Endometrial microvascular endothelial cells (primary cell): ENCODE results near the gene ITPKA. TPM values are rescaled to one million over a fixed set of nuclear protein-coding genes. Genes with fewer than 3 reads are reported as not detected.
"Not testable (repeated sequence)": the region's sequence is repeated elsewhere in the genome, so short reads cannot be mapped to it uniquely, and the experiment has no call there.

Experiments used
- in situ Hi-C: cut with HindIII; loops from 2 replicates; pipeline ENCODE4 v1.10.0; 2017; ENCODE audit warnings: low sequenced_read_pairs, low pct_unique_long_range_greater_than_20kb; ENCODE audit errors: inconsistent ontology term
- total RNA-seq: library from RNA; depleted of rRNA; stranded (reverse); fragments of >200 nt; gene quantifications from one replicate; pipeline ENCODE4 v1.2.3, GENCODE V29; 2015; ENCODE audit errors: inconsistent ontology term

Gene ITPKA
- 0.37 TPM for total RNA-seq

DNA sequence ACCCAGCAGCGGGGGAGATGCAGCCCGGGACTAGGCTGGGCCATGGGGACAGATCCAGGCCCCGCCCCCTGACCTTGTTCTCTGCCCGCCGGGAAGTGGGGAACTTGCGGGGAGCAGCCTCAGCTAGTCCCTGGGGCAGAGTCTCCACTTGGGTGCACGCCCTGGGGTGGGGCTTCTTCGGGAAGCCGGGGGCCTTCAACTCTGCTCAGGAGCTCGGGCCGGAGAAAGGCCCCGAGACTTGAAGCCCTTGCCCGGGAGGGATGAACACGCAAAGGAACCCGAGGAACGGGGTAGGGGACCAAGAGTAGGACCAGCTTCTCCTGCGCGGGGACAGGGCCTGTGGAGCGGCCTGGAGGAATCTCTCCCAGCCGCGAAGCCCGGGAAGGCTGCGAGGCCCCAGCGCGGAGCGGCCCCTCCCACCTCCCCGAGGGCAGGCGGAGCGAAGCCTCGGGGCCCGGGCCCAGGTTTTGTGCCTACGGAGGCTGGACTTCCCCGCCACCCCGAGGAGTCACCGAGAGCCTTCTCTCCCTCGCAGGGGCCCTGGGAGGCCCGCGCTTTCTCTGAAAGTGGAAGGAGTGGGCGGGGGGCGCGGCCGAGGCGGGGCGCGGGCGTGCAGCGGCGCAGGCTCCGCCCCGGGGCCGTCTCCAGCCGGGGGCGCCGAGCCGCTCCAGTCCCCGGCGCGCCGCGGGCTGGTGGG, at the start of gene ITPKA:
Gene ITPKA, plus strand, starts transcription at position 670 of the 697 bp plus-strand sequence. CDS start 54 bp downstream, outside the sequence.
- in situ Hi-C loops: no loop called here

DNA sequence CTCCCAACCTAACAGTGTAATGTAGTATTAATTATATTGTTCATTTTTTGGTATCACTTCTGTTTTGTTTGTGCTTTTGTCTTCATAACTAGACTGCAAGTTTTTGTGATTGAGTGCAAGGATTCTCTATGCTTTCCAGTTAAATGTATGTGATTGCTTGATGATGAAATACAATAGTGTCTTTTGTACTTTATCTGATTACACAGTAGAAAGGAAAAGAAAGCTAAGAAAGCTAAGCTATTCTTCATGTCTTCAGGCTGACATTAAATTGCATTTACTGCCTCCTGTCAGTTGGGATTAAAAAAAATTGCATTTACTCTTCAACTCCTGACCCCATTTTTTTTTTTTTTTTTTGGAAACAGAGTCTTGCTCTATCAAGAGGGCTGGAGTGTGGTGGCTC, 48.3 kb upstream of the ITPKA start:
- in situ Hi-C loops: no loop called here

DNA sequence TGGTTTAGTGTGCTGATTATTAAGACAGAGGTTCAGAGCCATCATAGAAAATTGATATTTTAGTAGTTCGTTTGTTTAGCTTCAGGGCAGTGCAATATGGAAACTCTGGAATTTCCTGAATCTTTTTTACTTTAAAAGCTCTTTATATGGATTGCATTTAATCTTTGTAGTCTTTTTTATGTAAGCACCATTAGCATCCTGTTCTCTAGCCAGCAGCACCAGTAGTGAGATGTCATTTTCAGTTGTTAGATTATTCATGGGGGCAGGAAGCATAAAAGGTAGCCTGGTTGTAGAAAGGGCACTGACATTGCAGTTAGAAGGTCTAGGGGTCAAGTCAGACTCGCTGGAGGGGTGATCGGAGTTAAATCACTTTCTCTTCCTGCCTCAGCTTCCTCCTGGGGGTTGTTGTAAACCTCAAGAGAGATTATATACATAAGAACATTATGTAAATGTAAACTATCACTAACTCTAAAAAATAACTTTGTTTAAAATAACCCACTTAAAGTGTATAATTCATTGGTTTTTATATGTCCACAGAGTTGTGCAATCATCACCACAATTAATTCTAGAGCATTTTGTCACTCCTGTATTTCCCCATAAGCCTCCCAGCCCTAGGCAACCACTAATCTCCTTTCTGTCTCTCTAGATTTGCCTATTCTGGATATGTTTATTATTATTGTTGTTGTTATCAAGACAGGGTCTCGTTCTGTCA, 31.4 kb upstream of the ITPKA start:
- in situ Hi-C loops: no loop called here

GRCh38 chr15:41464889-41465580, 28.6 kb upstream of the ITPKA start:
- in situ Hi-C loops: no loop called here

DNA sequence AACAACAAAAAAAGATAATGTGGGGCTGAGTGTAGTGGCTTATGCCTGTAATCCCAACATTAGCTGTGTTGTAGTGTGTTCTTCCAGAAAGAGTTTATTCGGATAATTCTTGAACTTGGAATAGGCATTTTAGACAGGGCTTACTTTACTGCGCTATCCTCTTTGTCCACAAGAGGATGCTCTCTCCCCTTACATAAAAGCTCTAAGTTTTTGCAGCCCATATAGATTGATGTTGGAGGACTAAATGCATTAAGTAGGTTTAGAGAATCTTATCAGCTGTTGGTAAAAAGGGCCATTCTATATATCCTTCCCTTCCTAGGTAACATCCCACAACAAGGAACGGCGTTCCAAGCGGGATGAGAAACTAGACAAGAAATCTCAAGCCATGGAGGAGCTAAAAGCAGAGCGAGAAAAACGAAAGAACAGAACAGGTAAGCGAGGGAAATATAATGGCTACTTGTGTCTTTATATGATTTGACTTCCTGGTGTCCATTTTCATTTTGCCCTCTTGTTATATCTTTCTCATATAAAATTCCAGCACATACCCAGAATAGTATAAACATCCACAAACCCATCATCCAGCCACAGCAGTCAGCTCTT, 27.8 kb upstream of the ITPKA start:
- in situ Hi-C loops: no loop called here

- in situ Hi-C loops: no loop called here
These were observed 27.0 kb upstream of the ITPKA start for GRCh38 chr15:41466711-41467110.

DNA sequence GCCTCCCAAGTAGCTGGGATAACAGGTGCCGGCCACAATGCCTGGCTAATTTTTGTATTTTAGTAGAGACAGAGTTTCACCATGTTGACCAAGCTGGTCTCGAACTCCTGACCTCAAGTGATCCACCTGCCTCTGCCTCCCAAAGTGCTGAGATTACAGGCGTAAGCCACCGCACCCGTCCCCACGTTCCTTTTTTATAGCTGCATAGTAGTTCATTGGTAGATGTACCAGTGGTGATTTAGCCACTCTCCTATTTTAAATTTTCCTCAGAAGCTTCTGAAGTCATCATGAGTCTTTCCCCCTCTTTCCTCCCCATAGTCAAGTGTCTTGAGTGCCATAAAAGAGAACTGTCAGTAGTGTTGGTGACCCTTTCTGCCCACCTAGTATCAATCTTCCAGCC, 24.0 kb upstream of the ITPKA start:
- in situ Hi-C loops: not testable (repeated sequence)

DNA sequence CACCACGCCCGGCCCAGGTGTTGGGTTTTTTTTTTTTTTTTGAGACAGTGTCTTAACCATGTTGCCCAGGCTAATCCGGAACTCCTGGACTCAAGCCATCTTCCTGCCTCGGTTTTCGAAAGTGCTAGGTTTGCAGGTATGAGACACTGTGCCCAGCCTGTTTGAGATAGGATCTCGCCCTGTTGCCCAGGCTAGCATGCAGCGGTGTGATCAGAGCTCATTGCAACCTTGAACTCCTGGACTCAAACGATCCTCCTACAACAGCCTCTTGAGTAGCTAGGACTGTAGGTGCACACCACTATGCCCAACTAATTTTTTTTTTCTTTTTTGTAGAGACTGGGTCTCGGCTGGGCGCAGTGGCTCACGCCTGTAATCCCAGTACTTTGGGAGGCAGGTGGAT, 20.3 kb upstream of the ITPKA start:
- in situ Hi-C loops: no loop called here

DNA sequence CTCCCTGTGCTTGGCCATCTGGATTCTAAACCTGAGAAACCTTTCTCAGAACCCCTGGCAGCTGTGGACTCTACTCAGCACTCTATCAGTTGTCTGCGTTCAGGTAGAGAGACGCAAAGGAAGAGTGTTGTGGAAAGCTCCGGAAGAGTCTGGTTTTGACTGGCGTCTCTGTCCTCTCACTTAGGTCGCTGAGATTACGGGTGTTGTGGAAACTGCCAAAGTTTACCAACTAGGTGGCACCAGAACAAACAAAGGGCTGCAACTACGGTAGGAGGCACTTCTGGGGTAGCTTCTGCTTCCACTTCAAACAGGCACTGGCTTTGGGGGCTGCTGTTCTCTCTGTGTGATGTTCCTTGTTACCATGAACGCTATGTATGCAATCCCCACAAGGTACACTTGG, 19.2 kb upstream of the ITPKA start:
- in situ Hi-C loops: no loop called here

GRCh38 chr15:41474941-41475340, 18.7 kb upstream of the ITPKA start:
- in situ Hi-C loops: no loop called here

- in situ Hi-C loops: no loop called here
These were observed 17.1 kb upstream of the ITPKA start for GRCh38 chr15:41476416-41477048.

DNA sequence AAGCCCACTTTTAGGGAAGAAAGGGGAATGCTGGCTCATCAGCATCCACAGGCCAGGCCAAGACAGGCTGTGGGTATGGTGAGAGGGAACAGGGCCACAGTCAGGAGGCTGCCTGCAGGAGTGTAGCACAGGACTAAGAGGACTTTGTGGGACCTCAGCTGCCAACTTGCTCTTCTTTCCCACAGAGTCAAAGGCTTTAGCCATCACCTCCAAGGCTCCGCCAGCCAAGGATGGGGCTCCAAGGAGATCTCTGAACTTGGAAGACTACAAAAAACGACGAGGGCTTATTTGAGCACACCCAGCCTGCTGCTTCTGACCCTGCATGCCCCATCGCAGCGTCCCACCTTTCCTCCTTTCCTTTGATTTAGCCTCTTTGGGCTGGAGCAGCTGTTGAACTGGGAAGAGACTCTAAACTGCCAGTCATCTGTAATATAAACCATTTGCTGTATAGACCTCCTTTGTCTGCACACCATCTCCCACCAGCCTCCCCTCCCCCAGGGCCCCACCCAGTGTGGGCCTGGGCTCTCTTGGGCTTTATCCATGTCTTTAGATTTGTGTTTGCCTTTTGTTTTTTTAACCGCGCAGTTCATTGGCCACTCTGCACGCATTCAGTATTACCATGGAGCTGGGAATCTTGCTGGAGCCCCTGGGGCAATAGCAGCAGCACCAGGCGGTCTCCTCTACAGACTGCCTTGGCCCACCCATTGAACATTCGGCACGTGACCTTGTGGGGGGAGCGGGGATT, 13.1 kb upstream of the ITPKA start:
- in situ Hi-C loops: no loop called here

DNA sequence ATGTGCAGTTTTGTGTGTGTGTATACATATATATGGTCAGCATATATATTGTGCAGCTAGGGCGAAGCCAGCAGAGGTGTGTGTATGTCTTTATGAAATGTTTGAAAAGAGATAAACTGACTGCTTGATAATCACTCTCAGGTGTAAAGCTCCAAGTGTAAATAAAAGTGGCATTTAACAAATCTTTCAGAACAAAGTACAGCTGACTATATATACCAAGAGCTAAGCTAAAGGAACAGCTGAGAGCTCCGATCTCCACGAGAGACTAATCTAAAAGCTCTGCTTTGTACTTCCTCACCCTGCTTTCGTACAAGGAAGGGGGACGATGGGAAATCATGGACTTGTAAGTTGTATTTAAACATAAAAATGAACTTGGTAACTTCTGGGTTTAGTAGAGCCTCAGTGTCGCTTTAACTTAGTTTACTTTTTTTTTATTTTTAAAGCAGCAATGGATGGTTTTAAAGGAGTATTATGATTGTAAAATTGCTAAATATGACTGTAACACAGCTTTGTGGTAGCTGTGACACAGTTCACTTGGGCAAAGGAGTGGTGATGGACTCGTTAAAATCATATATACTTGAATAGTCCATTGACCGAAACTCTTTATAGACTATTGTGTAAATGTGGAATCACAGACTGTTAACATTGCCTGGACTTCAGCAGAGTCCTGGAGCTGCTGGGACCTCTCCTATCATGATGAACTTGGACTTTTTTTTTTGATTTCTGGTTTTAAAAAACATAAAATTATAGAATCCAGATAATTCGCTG, 11.4 kb upstream of the ITPKA start:
- in situ Hi-C loops: no loop called here

- in situ Hi-C loops: no loop called here
These were observed 10.6 kb upstream of the ITPKA start for GRCh38 chr15:41483115-41483514.

DNA sequence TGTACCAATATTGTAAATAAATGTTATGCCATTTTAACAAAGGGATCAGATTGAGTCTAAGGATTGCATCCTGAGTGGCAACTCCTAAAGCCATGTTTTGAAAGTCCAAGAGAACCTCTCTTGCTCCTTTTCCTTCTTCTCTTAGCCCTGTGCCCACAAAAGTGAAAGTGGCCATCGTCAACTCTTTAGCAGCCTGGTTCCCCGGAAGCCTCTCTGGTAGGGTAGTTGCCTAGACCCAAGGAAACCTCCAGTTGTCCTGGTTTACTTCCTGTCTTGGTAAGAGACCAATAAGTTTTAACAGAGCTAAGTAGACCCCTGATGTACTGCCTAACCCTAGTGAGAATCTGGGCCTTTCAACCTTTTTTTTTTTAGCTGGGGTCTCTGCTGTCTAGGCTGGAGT, 10.2 kb upstream of the ITPKA start:
- in situ Hi-C loops: no loop called here

DNA sequence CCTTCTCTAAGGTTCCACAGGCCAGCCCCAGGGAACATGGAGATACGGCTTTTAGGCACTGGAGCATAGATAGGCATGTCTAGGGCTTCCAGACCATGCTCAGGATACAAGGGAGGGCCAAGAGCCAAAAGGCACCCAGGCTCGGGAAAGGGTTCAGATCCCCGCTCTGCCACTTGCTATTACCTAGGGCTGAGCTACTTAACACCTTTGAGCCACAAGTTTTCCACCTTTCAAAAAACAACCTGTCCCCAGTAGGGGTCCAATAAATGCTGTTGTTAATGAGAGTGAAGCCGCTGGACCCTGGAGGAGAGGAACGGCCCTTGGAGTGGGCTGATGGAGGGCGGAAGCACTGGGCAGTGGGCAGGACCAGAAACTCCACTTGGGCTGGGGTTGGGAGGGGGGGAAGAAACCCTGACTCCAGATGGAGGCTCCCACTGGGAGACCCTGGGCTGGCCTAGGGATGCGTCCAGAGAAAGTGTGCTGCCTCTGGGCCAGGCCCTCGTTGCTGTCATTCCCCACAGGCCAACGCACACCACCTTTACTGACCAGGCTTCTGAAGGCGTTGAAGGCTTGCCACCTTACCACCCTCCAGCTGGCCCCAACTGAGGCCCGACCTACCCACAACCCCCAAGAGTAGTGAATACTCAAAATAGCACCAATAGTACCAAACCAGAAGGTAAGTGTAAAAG, 8.6 kb upstream of the ITPKA start:
- in situ Hi-C loops: no loop called here

DNA sequence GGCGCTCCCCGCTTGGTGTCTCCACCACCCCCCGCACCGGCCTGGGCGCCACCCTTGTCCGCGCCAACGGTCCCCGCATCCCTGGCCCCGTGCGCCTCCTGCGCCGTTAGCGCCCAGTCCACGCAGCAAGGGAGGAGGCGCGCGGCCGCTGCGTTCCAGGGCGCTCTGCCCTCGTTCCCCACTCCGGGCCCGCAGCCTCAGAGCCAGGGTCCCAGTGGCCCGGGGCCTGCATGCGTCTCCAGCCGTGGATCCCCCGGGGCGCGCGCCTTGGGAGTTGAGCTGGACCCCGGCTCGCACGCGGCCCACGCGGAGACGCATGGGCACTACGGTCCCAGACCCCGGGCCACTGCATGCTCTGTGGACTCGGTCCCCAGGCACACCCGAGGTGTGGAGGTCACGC, 7.4 kb upstream of the ITPKA start:
- in situ Hi-C loops: no loop called here
